ENCODE data around the gene GALNT18.

Gene GALNT18

DNA sequence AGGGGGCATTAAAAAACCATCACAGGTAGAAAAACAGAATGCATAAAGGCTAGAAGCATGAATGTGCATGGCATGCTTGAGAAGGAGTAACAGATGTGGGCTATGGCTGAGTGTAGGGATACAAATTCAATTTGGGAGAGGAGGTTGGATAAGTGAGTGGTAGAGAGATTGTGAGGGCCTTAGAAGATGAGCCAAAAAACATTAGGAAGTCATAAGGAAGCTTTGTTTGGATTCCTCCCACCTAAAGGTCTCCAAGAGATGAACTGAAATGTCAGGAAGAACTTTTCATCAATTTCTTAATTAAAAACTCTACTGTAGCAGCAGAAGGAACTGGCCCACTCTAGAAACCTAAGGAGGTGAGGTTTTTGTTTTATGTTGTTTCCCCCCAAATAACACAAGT, 227.6 kb downstream of the GALNT18 start (continued):
- TF ChIP-seq, protein P1, sequence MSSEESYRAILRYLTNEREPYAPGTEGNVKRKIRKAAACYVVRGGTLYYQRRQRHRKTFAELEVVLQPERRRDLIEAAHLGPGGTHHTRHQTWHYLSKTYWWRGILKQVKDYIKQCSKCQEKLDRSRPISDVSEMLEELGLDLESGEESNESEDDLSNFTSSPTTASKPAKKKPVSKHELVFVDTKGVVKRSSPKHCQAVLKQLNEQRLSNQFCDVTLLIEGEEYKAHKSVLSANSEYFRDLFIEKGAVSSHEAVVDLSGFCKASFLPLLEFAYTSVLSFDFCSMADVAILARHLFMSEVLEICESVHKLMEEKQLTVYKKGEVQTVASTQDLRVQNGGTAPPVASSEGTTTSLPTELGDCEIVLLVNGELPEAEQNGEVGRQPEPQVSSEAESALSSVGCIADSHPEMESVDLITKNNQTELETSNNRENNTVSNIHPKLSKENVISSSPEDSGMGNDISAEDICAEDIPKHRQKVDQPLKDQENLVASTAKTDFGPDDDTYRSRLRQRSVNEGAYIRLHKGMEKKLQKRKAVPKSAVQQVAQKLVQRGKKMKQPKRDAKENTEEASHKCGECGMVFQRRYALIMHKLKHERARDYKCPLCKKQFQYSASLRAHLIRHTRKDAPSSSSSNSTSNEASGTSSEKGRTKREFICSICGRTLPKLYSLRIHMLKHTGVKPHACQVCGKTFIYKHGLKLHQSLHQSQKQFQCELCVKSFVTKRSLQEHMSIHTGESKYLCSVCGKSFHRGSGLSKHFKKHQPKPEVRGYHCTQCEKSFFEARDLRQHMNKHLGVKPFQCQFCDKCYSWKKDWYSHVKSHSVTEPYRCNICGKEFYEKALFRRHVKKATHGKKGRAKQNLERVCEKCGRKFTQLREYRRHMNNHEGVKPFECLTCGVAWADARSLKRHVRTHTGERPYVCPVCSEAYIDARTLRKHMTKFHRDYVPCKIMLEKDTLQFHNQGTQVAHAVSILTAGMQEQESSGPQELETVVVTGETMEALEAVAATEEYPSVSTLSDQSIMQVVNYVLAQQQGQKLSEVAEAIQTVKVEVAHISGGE (tag by site-specific recombination; conservative IDR thresholded peaks at IDR 0.05; ENCODE audit: low read depth) = no peak
- TF ChIP-seq ZNF302 (tag by site-specific recombination; IDR thresholded peaks at IDR 0.05; ENCODE audit: low read depth) = no peak
- no peak for TF ChIP-seq PRDM1 (tag by site-specific recombination; IDR thresholded peaks at IDR 0.05)
- TF ChIP-seq ZSCAN16 (tag by site-specific recombination; IDR thresholded peaks at IDR 0.05) = no peak
- TF ChIP-seq ZNF324 (tag by site-specific recombination; IDR thresholded peaks at IDR 0.05) = no peak
- no peak for TF ChIP-seq ZSCAN23 (tag by site-specific recombination; IDR thresholded peaks at IDR 0.05)
- TF ChIP-seq ZNF473 (tag by site-specific recombination; IDR thresholded peaks at IDR 0.05) = no peak
- TF ChIP-seq, protein P2, sequence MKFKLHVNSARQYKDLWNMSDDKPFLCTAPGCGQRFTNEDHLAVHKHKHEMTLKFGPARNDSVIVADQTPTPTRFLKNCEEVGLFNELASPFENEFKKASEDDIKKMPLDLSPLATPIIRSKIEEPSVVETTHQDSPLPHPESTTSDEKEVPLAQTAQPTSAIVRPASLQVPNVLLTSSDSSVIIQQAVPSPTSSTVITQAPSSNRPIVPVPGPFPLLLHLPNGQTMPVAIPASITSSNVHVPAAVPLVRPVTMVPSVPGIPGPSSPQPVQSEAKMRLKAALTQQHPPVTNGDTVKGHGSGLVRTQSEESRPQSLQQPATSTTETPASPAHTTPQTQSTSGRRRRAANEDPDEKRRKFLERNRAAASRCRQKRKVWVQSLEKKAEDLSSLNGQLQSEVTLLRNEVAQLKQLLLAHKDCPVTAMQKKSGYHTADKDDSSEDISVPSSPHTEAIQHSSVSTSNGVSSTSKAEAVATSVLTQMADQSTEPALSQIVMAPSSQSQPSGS (tag by site-specific recombination; IDR thresholded peaks at IDR 0.05; ENCODE audit: low read depth) = no peak
- TF ChIP-seq ZNF280D (tag by site-specific recombination; IDR thresholded peaks at IDR 0.05) = no peak
- no peak for TF ChIP-seq ZFP37 (tag by site-specific recombination; IDR thresholded peaks at IDR 0.05)

- POLR2A ChIA-PET = no interaction called here
- CTCF ChIA-PET = no interaction called here
Observed at GRCh38 chr11:11391796-11392463, 229.9 kb downstream of the GALNT18 start.

More at GRCh38 chr11:11391796-11392463, 229.9 kb downstream of the GALNT18 start:
- no peaks in the 10 kb centered on the region for H3K9me3 ChIP-seq (ENCODE audit: control insufficient read depth, insufficient read depth, low read depth, low read length)
- peaks cover 3% of the 10 kb centered on the region; the same call in 1 of the 2 replicates for H3K4me1 ChIP-seq (ENCODE audit: control insufficient read depth, insufficient read depth, low read length)
- H3K27ac ChIP-seq (ENCODE audit: extremely low read depth, low read depth, low read length) = no peak overlapping the region
- H3K4me3 ChIP-seq (ENCODE audit: low read depth, low read length) = no peak overlapping the region
- no peaks in the 10 kb centered on the region for H3K36me3 ChIP-seq (ENCODE audit: control insufficient read depth in 2 of 2, insufficient read depth in 1 of 2, low read length in 2 of 2)
- TF ChIP-seq ZFP69B (tag by site-specific recombination; IDR thresholded peaks at IDR 0.05) = no peak
- no peak for TF ChIP-seq ZEB2 (tag by site-specific recombination; IDR thresholded peaks at IDR 0.05)
- TF ChIP-seq, protein P3, sequence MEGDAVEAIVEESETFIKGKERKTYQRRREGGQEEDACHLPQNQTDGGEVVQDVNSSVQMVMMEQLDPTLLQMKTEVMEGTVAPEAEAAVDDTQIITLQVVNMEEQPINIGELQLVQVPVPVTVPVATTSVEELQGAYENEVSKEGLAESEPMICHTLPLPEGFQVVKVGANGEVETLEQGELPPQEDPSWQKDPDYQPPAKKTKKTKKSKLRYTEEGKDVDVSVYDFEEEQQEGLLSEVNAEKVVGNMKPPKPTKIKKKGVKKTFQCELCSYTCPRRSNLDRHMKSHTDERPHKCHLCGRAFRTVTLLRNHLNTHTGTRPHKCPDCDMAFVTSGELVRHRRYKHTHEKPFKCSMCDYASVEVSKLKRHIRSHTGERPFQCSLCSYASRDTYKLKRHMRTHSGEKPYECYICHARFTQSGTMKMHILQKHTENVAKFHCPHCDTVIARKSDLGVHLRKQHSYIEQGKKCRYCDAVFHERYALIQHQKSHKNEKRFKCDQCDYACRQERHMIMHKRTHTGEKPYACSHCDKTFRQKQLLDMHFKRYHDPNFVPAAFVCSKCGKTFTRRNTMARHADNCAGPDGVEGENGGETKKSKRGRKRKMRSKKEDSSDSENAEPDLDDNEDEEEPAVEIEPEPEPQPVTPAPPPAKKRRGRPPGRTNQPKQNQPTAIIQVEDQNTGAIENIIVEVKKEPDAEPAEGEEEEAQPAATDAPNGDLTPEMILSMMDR (tag by site-specific recombination; IDR thresholded peaks at IDR 0.05) = no peak
- no peak for TF ChIP-seq SCRT2 (tag by site-specific recombination; IDR thresholded peaks at IDR 0.05)
- TF ChIP-seq KLF10 (tag by site-specific recombination; IDR thresholded peaks at IDR 0.05) = no peak
- no peak for TF ChIP-seq ZNF146 (tag by site-specific recombination; IDR thresholded peaks at IDR 0.05)
- TF ChIP-seq ZNF501 (tag by site-specific recombination; IDR thresholded peaks at IDR 0.05) = no peak
- no peak for TF ChIP-seq ZNF521 (tag by site-specific recombination; IDR thresholded peaks at IDR 0.05)
- no peak for TF ChIP-seq ZNF664 (tag by site-specific recombination; IDR thresholded peaks at IDR 0.05)
- no peak for TF ChIP-seq ZNF776 (tag by site-specific recombination; IDR thresholded peaks at IDR 0.05; ENCODE audit: borderline replicate concordance)
- TF ChIP-seq HOXC10 (CRISPR knock-in tag; IDR thresholded peaks at IDR 0.05) = no peak
- TF ChIP-seq, protein P4, sequence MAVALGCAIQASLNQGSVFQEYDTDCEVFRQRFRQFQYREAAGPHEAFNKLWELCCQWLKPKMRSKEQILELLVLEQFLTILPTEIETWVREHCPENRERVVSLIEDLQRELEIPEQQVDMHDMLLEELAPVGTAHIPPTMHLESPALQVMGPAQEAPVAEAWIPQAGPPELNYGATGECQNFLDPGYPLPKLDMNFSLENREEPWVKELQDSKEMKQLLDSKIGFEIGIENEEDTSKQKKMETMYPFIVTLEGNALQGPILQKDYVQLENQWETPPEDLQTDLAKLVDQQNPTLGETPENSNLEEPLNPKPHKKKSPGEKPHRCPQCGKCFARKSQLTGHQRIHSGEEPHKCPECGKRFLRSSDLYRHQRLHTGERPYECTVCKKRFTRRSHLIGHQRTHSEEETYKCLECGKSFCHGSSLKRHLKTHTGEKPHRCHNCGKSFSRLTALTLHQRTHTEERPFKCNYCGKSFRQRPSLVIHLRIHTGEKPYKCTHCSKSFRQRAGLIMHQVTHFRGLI (tag by site-specific recombination; IDR thresholded peaks at IDR 0.05) = no peak
- TF ChIP-seq ZNF610 (tag by site-specific recombination; IDR thresholded peaks at IDR 0.05; ENCODE audit: borderline replicate concordance) = no peak
